ENCODE data around the gene AP3S2.

- TF ChIP-seq CTCF (IDR thresholded peaks at IDR 0.05) (no peak), POLR2A (IDR thresholded peaks at IDR 0.05) (no peak), POLR2AphosphoS5 (IDR thresholded peaks at IDR 0.05) (no peak)
Observed at GRCh38 chr15:89787944-89788343, 105.8 kb downstream of the AP3S2 start.
